Endothelial cell of umbilical vein (primary cell): ENCODE data around the gene ACSBG1. TPM values are rescaled to one million over a fixed set of nuclear protein-coding genes. Genes with fewer than 3 reads are reported as not detected.

Experiments
- BruUV-seq: library from RNA; stranded (reverse); fragments of 400-500 nt; replicated peaks from 2 replicates; lab custom pipeline; 2021; lab: Mats Ljungman, UMichigan
- CTCF ChIA-PET: fragments of 300-600, 350-600 bp; sonication (Branson Sonifier 250); formaldehyde crosslinking; loops from one replicate; lab custom pipeline; 2021; ENCODE audit warnings: antibody characterized with exemption, inconsistent platforms; lab: Charles Lee
- POLR2A ChIA-PET: fragments of 300-600, 350-600 bp; sonication (Branson Sonifier 250); formaldehyde crosslinking; loops from one replicate; lab custom pipeline; 2021; ENCODE audit warnings: antibody characterized with exemption, inconsistent platforms; lab: Charles Lee
- DNase-seq: peaks from one replicate; pipeline ENCODE4 v3.0.0-alpha.2; 2011; ENCODE audit warnings: low read depth, low spot score
- FAIRE-seq: peaks from 2 replicates; lab custom pipeline; 2011; peaks lifted over from hg19 to GRCh38; lab: Jason Lieb, UNC
- H2AFZ ChIP-seq: 2 replicates; pipeline ENCODE4 v1.6.0; 2012; ENCODE audit warnings: low read depth, low read length, control low read depth, inconsistent platforms
- H3K27ac ChIP-seq: 2 replicates; pipeline ENCODE4 v1.5.1; 2011; ENCODE audit warnings: low read depth, mild to moderate bottlenecking, control low read depth, low read length, moderate library complexity; ENCODE audit not compliant: insufficient read depth
- H3K27me3 ChIP-seq, 2 experiments: 2 replicates each; pipeline versions ENCODE4 v1.6.0 to v1.6.1; 2011; ENCODE audit warnings: low read length in 2 of 2, mixed read lengths in 1 of 2; ENCODE audit not compliant: control insufficient read depth in 2 of 2, insufficient read depth in 2 of 2
- H3K36me3 ChIP-seq, 2 experiments: 2 replicates in 1 of 2; 3 replicates in 1 of 2; pipeline ENCODE4 v1.5.1; 2011; ENCODE audit warnings: low read length in 2 of 2, mild to moderate bottlenecking in 1 of 2, moderate library complexity in 1 of 2; ENCODE audit not compliant: control insufficient read depth in 2 of 2, insufficient read depth in 2 of 2; ENCODE audit errors: extremely low read depth in 1 of 2
- H3K4me1 ChIP-seq: 3 replicates; pipeline ENCODE4 v1.5.1; 2011; ENCODE audit warnings: mild to moderate bottlenecking, low read length; ENCODE audit not compliant: control insufficient read depth, insufficient read depth; ENCODE audit errors: extremely low read depth
- H3K4me2 ChIP-seq: 2 replicates; pipeline ENCODE4 v1.6.1; 2011; ENCODE audit warnings: low read length, control low read depth, mixed read lengths; ENCODE audit not compliant: insufficient read depth
- H3K4me3 ChIP-seq, 3 experiments: fragments of 200-600 bp in 1 of 3; sonication (generic), shearing (Covaris generic) in 1 of 3; replicated peaks in 1 of 3; 2 replicates each; pipeline ENCODE4 v1.5.1; 2011 to 2016; ENCODE audit warnings: control low read depth in 3 of 3, low read length in 3 of 3, mild to moderate bottlenecking in 2 of 3, inconsistent platforms in 1 of 3, low read depth in 1 of 3, moderate library complexity in 1 of 3; ENCODE audit not compliant: insufficient read depth in 1 of 3
- H3K79me2 ChIP-seq: 2 replicates; pipeline ENCODE4 v1.6.0; 2012; ENCODE audit warnings: low read length, inconsistent platforms; ENCODE audit not compliant: control insufficient read depth, insufficient read depth
- H3K9ac ChIP-seq: replicated peaks from 2 replicates; pipeline ENCODE3; 2011; ENCODE audit warnings: low read length, control low read depth; ENCODE audit not compliant: insufficient read depth; ENCODE audit errors: extremely low read depth
- H3K9me1 ChIP-seq: replicated peaks from 3 replicates; pipeline ENCODE4 v1.6.0; 2011; ENCODE audit warnings: mild to moderate bottlenecking, low read length; ENCODE audit not compliant: control insufficient read depth, insufficient read depth; ENCODE audit errors: extremely low read depth
- H3K9me3 ChIP-seq: replicated peaks from 2 replicates; pipeline ENCODE4 v1.5.1; 2012; ENCODE audit warnings: low read length, inconsistent platforms; ENCODE audit not compliant: control insufficient read depth, insufficient read depth
- H4K20me1 ChIP-seq: replicated peaks from 2 replicates; pipeline ENCODE3; 2011; ENCODE audit warnings: mild to moderate bottlenecking, low read length; ENCODE audit not compliant: control insufficient read depth, insufficient read depth; ENCODE audit errors: extremely low read depth
- EZH2 ChIP-seq: IDR thresholded peaks from 2 replicates; pipeline ENCODE4 v1.6.1; 2012; ENCODE audit warnings: borderline replicate concordance, low read depth, mild to moderate bottlenecking, moderate library complexity, low read length, inconsistent platforms; ENCODE audit not compliant: severe bottlenecking
- FOS ChIP-seq: IDR thresholded peaks from 2 replicates; pipeline ENCODE4 v1.6.1; 2011; ENCODE audit warnings: mild to moderate bottlenecking, low read length, moderate library complexity, borderline replicate concordance; ENCODE audit not compliant: insufficient read depth
- GATA2 ChIP-seq: IDR thresholded peaks from 2 replicates; pipeline ENCODE4 v1.7.0; 2011; ENCODE audit warnings: low read depth, mild to moderate bottlenecking, moderate library complexity, mixed read lengths, low read length; ENCODE audit not compliant: insufficient read length, insufficient read depth
- JUN ChIP-seq: IDR thresholded peaks from 2 replicates; pipeline ENCODE4 v1.6.1; 2011; ENCODE audit warnings: borderline replicate concordance, low read depth; ENCODE audit not compliant: insufficient read length, insufficient read depth
- MYC ChIP-seq: IDR thresholded peaks from one replicate; pipeline ENCODE4 v1.6.1; 2011; ENCODE audit warnings: mild to moderate bottlenecking, low read depth, low read length
- POLR2A ChIP-seq: IDR thresholded peaks from 2 replicates; pipeline ENCODE4 v1.6.1; 2012; ENCODE audit warnings: low read depth, mild to moderate bottlenecking, control low read depth, low read length
- POLR2AphosphoS5 ChIP-seq: IDR thresholded peaks from 2 replicates; pipeline ENCODE4 v1.6.1; 2012; ENCODE audit warnings: low read depth, mild to moderate bottlenecking, control low read depth, low read length, moderate library complexity; ENCODE audit not compliant: insufficient read depth
- dilution Hi-C: fragments of 300-500 bp; cut with MboI; formaldehyde crosslinking; loops from one replicate; pipeline ENCODE4 v1.15.0; 2019; ENCODE audit warnings: low sequenced_read_pairs; ENCODE audit not compliant: extremely low pct_ligation_motif_present
- intact Hi-C: fragments of 100-400 bp; cut with micrococcal nuclease; formaldehyde crosslinking; loops from one replicate; pipeline ENCODE4 v1.10.0; 2022
- polyA plus RNA-seq, 4 experiments: library from polyadenylated mRNA; depleted of rRNA in 3 of 4; stranded (reverse) in 3 of 4; unstranded in 1 of 4; fragments of >200 nt; gene quantifications; 2 replicates each; pipeline versions ENCODE4 v1.2.1 to v1.2.3, GENCODE V29; 2011 to 2012; ENCODE audit warnings: missing spikeins in 1 of 4
- total RNA-seq: library from RNA; stranded (reverse); gene quantifications from 2 replicates; pipeline ENCODE4 v1.2.3, GENCODE V29; 2021
- TF ChIP-seq, protein P1 (sequence below): IDR thresholded peaks from 2 replicates; pipeline ENCODE4 v1.6.1; 2011; ENCODE audit not compliant: insufficient read depth, insufficient read length
- TF ChIP-seq, protein P2 (sequence below), 2 donors: IDR thresholded peaks; 1 replicate in 1 of 2; 2 replicates in 1 of 2; pipeline ENCODE4 v1.5.1; 2011; ENCODE audit warnings: low read length in 2 of 2, mild to moderate bottlenecking in 2 of 2, moderate library complexity in 2 of 2, control low read depth in 1 of 2, inconsistent platforms in 1 of 2, low read depth in 1 of 2; ENCODE audit not compliant: insufficient read depth in 1 of 2; ENCODE audit errors: extremely low read depth in 1 of 2

The ACSBG1 gene
- total and polyA plus RNA-seq, 2 donors (not counting 3 experiments of a cell fraction or from before 2014, with no cell fraction given), result not detected

DNA sequence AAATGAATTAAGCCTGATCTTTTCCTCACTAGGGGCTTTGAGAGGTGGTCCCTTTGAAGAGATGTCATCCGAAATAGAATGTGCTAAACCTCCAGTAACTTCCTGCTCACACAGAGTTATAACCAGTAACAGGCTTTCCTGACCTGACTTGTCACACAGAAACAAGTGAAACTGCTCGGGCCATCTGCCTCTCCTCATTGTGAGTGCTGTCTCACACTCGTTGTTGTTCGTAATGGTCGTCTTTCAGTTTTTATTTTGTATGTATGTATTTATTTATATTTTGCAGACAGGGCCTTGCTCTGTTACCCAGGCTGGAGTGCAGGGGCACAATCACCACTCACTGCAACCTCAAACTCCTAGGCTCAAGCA is 24.0 kb downstream of the ACSBG1 start:
- BruUV-seq, result no TSS peak
- no peak overlapping the region for H3K27ac ChIP-seq
- ChIA-PET CTCF (interaction anchor here (1.0 to 1.9 kb wide), 3 partner anchors 14 to 17 kb away, joined by 3 to 4 read pairs (median 3); no protein-coding TSS in a partner anchor), POLR2A (no interaction called here)
- H3K4me2 ChIP-seq, result no peak overlapping the region
- H4K20me1 ChIP-seq, result no peaks in the 10 kb centered on the region
- H3K27me3 ChIP-seq, result no peaks in the 10 kb centered on the region
- H3K36me3 ChIP-seq, result no peaks in the 10 kb centered on the region
- H3K4me3 ChIP-seq, result no peak overlapping the region
- no peaks in the 10 kb centered on the region for H3K9me3 ChIP-seq
- dilution Hi-C loops, result no loop called here
- DNase-seq (no peak), FAIRE-seq (no peak)
- H2AFZ ChIP-seq, result no peak overlapping the region
- no peak overlapping the region for H3K9ac ChIP-seq
- TF ChIP-seq POLR2AphosphoS5 (no peak), MYC (no peak), GATA2 (no peak), FOS (no peak), POLR2A (no peak), EZH2 (no peak), JUN (no peak)
- TF ChIP-seq, protein P1, sequence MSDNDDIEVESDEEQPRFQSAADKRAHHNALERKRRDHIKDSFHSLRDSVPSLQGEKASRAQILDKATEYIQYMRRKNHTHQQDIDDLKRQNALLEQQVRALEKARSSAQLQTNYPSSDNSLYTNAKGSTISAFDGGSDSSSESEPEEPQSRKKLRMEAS, result no peak
- TF ChIP-seq, protein P2, sequence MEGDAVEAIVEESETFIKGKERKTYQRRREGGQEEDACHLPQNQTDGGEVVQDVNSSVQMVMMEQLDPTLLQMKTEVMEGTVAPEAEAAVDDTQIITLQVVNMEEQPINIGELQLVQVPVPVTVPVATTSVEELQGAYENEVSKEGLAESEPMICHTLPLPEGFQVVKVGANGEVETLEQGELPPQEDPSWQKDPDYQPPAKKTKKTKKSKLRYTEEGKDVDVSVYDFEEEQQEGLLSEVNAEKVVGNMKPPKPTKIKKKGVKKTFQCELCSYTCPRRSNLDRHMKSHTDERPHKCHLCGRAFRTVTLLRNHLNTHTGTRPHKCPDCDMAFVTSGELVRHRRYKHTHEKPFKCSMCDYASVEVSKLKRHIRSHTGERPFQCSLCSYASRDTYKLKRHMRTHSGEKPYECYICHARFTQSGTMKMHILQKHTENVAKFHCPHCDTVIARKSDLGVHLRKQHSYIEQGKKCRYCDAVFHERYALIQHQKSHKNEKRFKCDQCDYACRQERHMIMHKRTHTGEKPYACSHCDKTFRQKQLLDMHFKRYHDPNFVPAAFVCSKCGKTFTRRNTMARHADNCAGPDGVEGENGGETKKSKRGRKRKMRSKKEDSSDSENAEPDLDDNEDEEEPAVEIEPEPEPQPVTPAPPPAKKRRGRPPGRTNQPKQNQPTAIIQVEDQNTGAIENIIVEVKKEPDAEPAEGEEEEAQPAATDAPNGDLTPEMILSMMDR (IDR thresholded peaks at IDR 0.05; ENCODE audit: extremely low read depth in 1 of 2, insufficient read depth in 1 of 2, low read depth in 1 of 2, low read length in 2 of 2), result no peak
- H3K79me2 ChIP-seq, result no peaks in the 10 kb centered on the region
- H3K4me1 ChIP-seq, result peaks cover 5% of the 10 kb centered on the region
- intact Hi-C loops, result no loop called here
- no peaks in the 10 kb centered on the region for H3K9me1 ChIP-seq
